Heart right ventricle (tissue), 16 donors: Measurements from ENCODE around the gene TBC1D12. TPM values are rescaled to one million over a fixed set of nuclear protein-coding genes. Genes with fewer than 3 reads are reported as not detected.

Source experiments
- ATAC-seq, 8 donors: fragments of 200-7000 bp; cut with Tn5 transposase; one replicate each; pipeline ENCODE4 v1.9.1; 2020; ENCODE audit warnings: mild to moderate bottlenecking in 8 of 8, moderate library complexity in 8 of 8, moderate number of reproducible peaks in 1 of 8
- DNase-seq, 2 donors: peaks; one replicate each; pipeline ENCODE4 v3.0.0-alpha.2; 2020
- H3K27ac ChIP-seq, 10 donors: fragments of 200-600 bp; sonication (generic) in 2 of 10; one replicate each; pipeline versions ENCODE4 v1.5.0 to v1.8.0; 2020 to 2022; ENCODE audit warnings: mild to moderate bottlenecking in 3 of 10
- H3K27me3 ChIP-seq, 7 donors: fragments of 200-600 bp; one replicate each; pipeline ENCODE4 v1.8.0; 2021 to 2022; ENCODE audit warnings: mild to moderate bottlenecking in 2 of 7
- H3K36me3 ChIP-seq, 9 donors: fragments of 200-600 bp; sonication (generic) in 1 of 9; one replicate each; pipeline versions ENCODE4 v1.5.0 to v1.8.0; 2020 to 2022; ENCODE audit warnings: mild to moderate bottlenecking in 2 of 9
- H3K4me1 ChIP-seq, 9 donors: fragments of 200-600 bp; sonication (generic) in 1 of 9; one replicate each; pipeline versions ENCODE4 v1.5.0 to v1.8.0; 2020 to 2022; ENCODE audit warnings: mild to moderate bottlenecking in 4 of 9
- H3K4me3 ChIP-seq, 10 donors: fragments of 200-600 bp; sonication (generic) in 2 of 10; one replicate each; pipeline versions ENCODE4 v1.5.0 to v1.8.0; 2020 to 2022; ENCODE audit warnings: mild to moderate bottlenecking in 7 of 10, moderate library complexity in 2 of 10
- H3K9me3 ChIP-seq, 11 donors: fragments of 200-600 bp in 10 of 11; sonication (generic) in 2 of 11; one replicate each; pipeline versions ENCODE4 v1.5.0 to v1.8.0; 2013 to 2022; ENCODE audit warnings: mild to moderate bottlenecking in 2 of 11, control low read depth in 1 of 11, moderate library complexity in 1 of 11
- WGBS, 2 donors: extraction: QIAGEN DNeasy Blood & Tissue Kit; methylation state at CpG; one replicate each; pipeline ENCODE4 v1.1.7; 2013; ENCODE audit warnings: inconsistent platforms in 1 of 2; 5-methylcytosine and 5-hydroxymethylcytosine counted together
- intact Hi-C, 10 donors: fragments of 100-400 bp; cut with DNase I; formaldehyde crosslinking; loops; one replicate each; pipeline versions ENCODE4 v1.11.1 to v1.14.2; 2022
- polyA plus RNA-seq, 2 donors: library from polyadenylated mRNA; stranded (reverse); fragments of 200-250 nt; gene quantifications; one replicate each; pipeline ENCODE4 v1.2.3, GENCODE V29; 2013
- total RNA-seq, 10 donors: library from RNA; stranded (reverse); fragmentation: NEBNext Ultra II Directional in 3 of 10; extraction: Animal tissue kit (Norgen Biotek cat#: 25700) in 3 of 10; gene quantifications; one replicate each; pipeline versions ENCODE4 v1.2.1 to v1.2.4, GENCODE V29; 2021 to 2023
- TF ChIP-seq, protein P1 (sequence below), 9 donors: fragments of 200-600 bp; sonication (generic) in 2 of 9; IDR thresholded peaks; one replicate each; pipeline versions ENCODE4 v1.5.0 to v1.8.0; 2021 to 2022; ENCODE audit warnings: antibody characterized with exemption in 9 of 9, mild to moderate bottlenecking in 5 of 9, moderate library complexity in 1 of 9
- donor health status: Arrhythmogenic right ventricular cardiomyopathy.
- donor health status: ischemic (EF 13 %, LVEDD 7.1; RV severe dilation, severe dysfunction).
- donor health status: healthy with polysubstance abuse.
- donor health status: DM: no; HTN: yes; CAD: no.
- donor health status: DM: no; HTN: no; CAD: no.
- donor health status: ischemic (EF 25% LVEDD 6.9; RV normal size, moderate dysfunction).
- donor health status: ischemic (EF 25% LVEDD 5.7; RV mildly dilated, moderate dysfunction).
- donor health status: healthy.
- donor health status: DM: yes; HTN: yes; CAD: no.
- donor health status: Ischemic cardiomyopathy.
- donor health status: ischemic (EF 35%, LVEDD 5.7; RV mildly dilated, moderate dysfunction).
- donor health status: nonischemic (EF 11% LVEDD 7.7; RV severe dilation, severe dysfunction).
- donor health status: DM: yes; HTN: yes; CAD: no.
- donor health status: PGD.
- donor health status: ischemic (EF 29% LVEDD 5.4; RV normal size, mild dysfunction).
- donor health status: nonischemic (EF 23%, LVEDD 6.1; RV moderate dilation, normal function).

The TBC1D12 gene
- total and polyA plus RNA-seq, 12 donors = 3.7 to 22.9 (median 5.0) TPM

DNA sequence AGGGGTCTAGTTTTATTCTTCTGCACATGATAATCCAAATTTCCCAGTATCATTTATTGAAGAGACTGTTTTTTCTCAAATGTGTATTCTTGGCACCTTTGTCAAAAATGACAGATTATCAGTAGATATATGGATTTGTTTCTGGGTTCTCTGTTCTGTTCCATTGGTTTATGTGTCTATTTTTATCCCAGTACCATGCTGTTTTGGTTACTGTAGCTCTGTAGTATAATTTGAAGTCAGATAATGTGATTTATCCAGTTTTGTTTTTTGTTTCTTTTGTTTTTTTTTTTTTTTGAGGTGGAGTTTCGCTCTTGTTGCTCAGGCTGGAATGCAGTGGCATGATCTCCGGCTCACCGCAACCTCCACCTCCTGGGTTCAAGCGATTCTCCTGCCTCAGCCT, 81.6 kb downstream of the TBC1D12 start:
- H3K27me3 ChIP-seq = no peaks in the 10 kb centered on the region
- DNase-seq = no peak
- no peak overlapping the region for H3K27ac ChIP-seq
- peaks cover 0 to 37% (median 13%) of the 10 kb centered on the region in 11 donors for H3K9me3 ChIP-seq
- peaks cover 0 to 4% (median under 1%) of the 10 kb centered on the region in 9 donors for H3K4me1 ChIP-seq
- no peak for ATAC-seq
- peaks cover 0 to 28% (median 0%) of the 10 kb centered on the region in 9 donors for H3K36me3 ChIP-seq
- no peak overlapping the region for H3K4me3 ChIP-seq
- WGBS, 2 donors = 87 to 97% methylated on average over 4 of the region's 4 CpGs
- intact Hi-C loops = no loop called here
- TF ChIP-seq, protein P1, sequence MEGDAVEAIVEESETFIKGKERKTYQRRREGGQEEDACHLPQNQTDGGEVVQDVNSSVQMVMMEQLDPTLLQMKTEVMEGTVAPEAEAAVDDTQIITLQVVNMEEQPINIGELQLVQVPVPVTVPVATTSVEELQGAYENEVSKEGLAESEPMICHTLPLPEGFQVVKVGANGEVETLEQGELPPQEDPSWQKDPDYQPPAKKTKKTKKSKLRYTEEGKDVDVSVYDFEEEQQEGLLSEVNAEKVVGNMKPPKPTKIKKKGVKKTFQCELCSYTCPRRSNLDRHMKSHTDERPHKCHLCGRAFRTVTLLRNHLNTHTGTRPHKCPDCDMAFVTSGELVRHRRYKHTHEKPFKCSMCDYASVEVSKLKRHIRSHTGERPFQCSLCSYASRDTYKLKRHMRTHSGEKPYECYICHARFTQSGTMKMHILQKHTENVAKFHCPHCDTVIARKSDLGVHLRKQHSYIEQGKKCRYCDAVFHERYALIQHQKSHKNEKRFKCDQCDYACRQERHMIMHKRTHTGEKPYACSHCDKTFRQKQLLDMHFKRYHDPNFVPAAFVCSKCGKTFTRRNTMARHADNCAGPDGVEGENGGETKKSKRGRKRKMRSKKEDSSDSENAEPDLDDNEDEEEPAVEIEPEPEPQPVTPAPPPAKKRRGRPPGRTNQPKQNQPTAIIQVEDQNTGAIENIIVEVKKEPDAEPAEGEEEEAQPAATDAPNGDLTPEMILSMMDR (IDR thresholded peaks at IDR 0.05) = no peak

DNA sequence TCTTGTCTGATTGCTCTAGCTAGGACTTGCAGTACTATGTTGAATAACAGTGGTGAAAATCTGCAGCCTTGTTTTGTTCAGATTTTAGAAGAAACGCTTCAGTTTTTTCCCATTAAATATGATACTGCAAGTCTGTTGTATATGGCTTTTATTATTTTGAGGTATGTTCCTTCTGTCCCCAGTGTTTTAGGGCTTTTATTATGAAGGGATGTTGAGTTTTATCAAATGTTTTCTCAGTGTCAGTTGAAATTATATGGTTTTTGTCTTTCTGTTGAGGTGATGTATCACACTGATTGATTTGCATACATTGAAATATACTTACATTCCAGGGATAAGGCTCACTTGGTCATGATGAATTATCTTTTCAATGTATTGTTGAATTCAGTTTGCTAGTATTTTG, 82.8 kb downstream of the TBC1D12 start:
- Histone ChIP-seq H3K36me3 (peaks cover 0 to 27% (median 0%) of the 10 kb centered on the region in 9 donors), H3K27me3 (no peaks in the 10 kb centered on the region), H3K9me3 (peaks cover 0 to 37% (median 13%) of the 10 kb centered on the region in 11 donors), H3K27ac (no peak overlapping the region), H3K4me1 (peaks cover 0 to 12% (median 5%) of the 10 kb centered on the region in 9 donors), H3K4me3 (no peak overlapping the region)
- DNase-seq = no peak
- TF ChIP-seq, protein P1 (IDR thresholded peaks at IDR 0.05) = no peak
- WGBS, 2 donors = 96 to 98% methylated on average over 1 of the region's 1 CpG
- ATAC-seq = no peak
- intact Hi-C loops = no loop called here

DNA sequence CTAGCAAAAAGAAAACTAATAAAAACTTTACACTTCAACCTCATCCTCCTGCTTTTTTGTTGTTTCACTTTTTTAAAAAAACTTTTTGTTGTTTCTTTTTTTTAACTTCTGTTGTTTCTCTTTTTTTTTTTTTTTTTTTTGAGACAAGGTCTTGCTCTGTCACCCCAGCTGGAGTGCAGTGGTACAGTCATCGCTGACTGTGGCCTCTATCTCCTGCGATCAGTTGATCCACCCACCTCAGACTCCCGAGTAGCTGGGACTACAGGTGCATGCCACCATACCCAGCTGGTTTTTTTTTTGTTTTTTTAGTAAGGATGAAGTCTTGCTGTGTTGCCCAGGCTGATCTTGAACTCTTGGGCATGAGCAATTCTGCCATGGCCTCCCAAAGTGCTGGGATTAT, 85.2 kb downstream of the TBC1D12 start:
- no peaks in the 10 kb centered on the region for H3K27me3 ChIP-seq
- intact Hi-C loops = no loop called here
- ATAC-seq = no peak

DNA sequence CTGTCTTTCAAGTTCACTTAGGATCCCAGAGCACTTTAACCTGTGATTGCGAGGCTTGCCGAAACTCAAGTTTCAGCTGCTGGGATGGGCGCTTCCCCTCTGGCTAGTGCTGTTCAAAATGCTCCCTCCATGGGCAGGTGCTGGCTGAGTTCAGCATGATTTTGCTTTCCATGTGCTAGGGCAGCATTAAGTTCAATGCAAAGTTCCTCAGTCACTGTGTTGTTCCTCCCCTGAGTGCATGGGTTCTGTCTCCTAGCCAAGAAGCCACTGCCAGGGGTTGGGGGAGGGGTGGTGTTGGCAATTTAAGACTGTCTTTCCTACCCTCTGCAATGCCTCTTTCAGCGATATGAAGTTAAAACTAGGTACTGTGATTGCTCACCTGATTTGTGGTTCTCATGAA, 86.8 kb downstream of the TBC1D12 start:
- 90 to 92% methylated on average over 4 of the region's 4 CpGs for WGBS, 2 donors
- peak in 4 of 8 donors; percentile 16 to 66 (median 42) for ATAC-seq
- TF ChIP-seq, protein P1 (IDR thresholded peaks at IDR 0.05) = no peak
- intact Hi-C loops = no loop called here
- Histone ChIP-seq H3K27me3 (no peaks in the 10 kb centered on the region), H3K4me3 (no peak overlapping the region), H3K36me3 (peaks cover 0 to 5% (median 0%) of the 10 kb centered on the region in 9 donors), H3K4me1 (peaks cover 0 to 28% (median 10%) of the 10 kb centered on the region in 9 donors), H3K9me3 (peaks cover 0 to 27% (median 6%) of the 10 kb centered on the region in 11 donors), H3K27ac (no peak overlapping the region)
- DNase-seq = no peak

More for the DNA sequence above, 85.2 kb downstream of the TBC1D12 start:
- H3K36me3 ChIP-seq = peaks cover 0 to 15% (median 0%) of the 10 kb centered on the region in 9 donors
- 95 to 96% methylated on average over 3 of the region's 3 CpGs for WGBS, 2 donors
- no peak for DNase-seq
- peaks cover 0 to 28% (median 10%) of the 10 kb centered on the region in 9 donors for H3K4me1 ChIP-seq
- no peak overlapping the region for H3K27ac ChIP-seq
- H3K9me3 ChIP-seq = peaks cover 0 to 38% (median 13%) of the 10 kb centered on the region in 11 donors
- H3K4me3 ChIP-seq = no peak overlapping the region
- TF ChIP-seq, protein P1 (IDR thresholded peaks at IDR 0.05) = no peak
